ENCODE measurements around the gene CALN1. TPM values are rescaled to one million over a fixed set of nuclear protein-coding genes. Genes with fewer than 3 reads are reported as not detected.

The CALN1 gene
- total and polyA plus RNA-seq, 9 of the 15 experiments (the other 6 are each of a cell fraction or from before 2014, with no cell fraction given) = 1.4 to 7.5 (median 3.3) TPM

DNA sequence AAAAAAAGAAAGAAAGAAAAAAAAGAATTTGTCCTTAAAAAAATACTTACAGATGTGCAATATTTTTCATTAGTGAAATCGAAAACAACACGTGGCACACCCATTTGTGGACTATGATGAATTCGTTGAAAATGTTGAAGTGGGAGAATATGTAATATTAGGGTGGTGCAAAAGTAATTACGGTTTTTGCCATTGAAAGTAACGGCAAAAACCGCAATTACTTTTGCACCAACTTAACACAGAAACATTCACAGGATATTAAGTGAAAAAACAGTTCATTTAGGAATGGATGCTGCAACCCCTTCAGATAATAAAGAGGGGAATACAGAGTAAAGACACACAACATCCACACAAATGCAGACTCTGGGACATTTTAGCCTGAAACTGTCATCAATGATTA lies 96.0 kb downstream of the CALN1 start:
- no peak for DNase-seq (ENCODE audit: extremely low read depth in 1 of 4, low spot score in 3 of 4)
- CTCF ChIA-PET (ENCODE audit: low intra/inter-chr PET ratio) = interaction anchor here (0.7 kb wide), 1 partner anchor 71 kb away, joined by 3 read pairs; no protein-coding TSS in a partner anchor
- TF ChIP-seq, protein P1, sequence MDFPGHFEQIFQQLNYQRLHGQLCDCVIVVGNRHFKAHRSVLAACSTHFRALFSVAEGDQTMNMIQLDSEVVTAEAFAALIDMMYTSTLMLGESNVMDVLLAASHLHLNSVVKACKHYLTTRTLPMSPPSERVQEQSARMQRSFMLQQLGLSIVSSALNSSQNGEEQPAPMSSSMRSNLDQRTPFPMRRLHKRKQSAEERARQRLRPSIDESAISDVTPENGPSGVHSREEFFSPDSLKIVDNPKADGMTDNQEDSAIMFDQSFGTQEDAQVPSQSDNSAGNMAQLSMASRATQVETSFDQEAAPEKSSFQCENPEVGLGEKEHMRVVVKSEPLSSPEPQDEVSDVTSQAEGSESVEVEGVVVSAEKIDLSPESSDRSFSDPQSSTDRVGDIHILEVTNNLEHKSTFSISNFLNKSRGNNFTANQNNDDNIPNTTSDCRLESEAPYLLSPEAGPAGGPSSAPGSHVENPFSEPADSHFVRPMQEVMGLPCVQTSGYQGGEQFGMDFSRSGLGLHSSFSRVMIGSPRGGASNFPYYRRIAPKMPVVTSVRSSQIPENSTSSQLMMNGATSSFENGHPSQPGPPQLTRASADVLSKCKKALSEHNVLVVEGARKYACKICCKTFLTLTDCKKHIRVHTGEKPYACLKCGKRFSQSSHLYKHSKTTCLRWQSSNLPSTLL (IDR thresholded peaks at IDR 0.05) = peak; percentile 73; the same call in 1 of the 2 replicates
- TF ChIP-seq SRSF7 (optimal IDR thresholded peaks at IDR 0.05; ENCODE audit: low read depth, low read length) (no peak), SUPT5H (IDR thresholded peaks at IDR 0.05) (no peak), RBM14 (IDR thresholded peaks at IDR 0.05; ENCODE audit: borderline replicate concordance, insufficient read depth, low read depth, low read length) (no peak), RBM25 (IDR thresholded peaks at IDR 0.05; ENCODE audit: low read depth, low read length, severe bottlenecking) (no peak), DACH1 (IDR thresholded peaks at IDR 0.05; ENCODE audit: partially characterized antibody) (peak; percentile 30), SMARCB1 (IDR thresholded peaks at IDR 0.05; ENCODE audit: insufficient read length, low read depth) (no peak), ZNF830 (CRISPR knock-in tag; IDR thresholded peaks at IDR 0.05) (no peak), JUN (IDR thresholded peaks at IDR 0.05; ENCODE audit: borderline replicate concordance, low read depth, low read length) (no peak), JUN (CRISPR knock-in tag; IDR thresholded peaks at IDR 0.05; ENCODE audit: borderline replicate concordance) (no peak), THRAP3 (IDR thresholded peaks at IDR 0.05; ENCODE audit: borderline replicate concordance) (no peak)
- TF ChIP-seq, protein P2, sequence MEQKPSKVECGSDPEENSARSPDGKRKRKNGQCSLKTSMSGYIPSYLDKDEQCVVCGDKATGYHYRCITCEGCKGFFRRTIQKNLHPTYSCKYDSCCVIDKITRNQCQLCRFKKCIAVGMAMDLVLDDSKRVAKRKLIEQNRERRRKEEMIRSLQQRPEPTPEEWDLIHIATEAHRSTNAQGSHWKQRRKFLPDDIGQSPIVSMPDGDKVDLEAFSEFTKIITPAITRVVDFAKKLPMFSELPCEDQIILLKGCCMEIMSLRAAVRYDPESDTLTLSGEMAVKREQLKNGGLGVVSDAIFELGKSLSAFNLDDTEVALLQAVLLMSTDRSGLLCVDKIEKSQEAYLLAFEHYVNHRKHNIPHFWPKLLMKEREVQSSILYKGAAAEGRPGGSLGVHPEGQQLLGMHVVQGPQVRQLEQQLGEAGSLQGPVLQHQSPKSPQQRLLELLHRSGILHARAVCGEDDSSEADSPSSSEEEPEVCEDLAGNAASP (IDR thresholded peaks at IDR 0.05) = no peak
- TF ChIP-seq, protein P3, sequence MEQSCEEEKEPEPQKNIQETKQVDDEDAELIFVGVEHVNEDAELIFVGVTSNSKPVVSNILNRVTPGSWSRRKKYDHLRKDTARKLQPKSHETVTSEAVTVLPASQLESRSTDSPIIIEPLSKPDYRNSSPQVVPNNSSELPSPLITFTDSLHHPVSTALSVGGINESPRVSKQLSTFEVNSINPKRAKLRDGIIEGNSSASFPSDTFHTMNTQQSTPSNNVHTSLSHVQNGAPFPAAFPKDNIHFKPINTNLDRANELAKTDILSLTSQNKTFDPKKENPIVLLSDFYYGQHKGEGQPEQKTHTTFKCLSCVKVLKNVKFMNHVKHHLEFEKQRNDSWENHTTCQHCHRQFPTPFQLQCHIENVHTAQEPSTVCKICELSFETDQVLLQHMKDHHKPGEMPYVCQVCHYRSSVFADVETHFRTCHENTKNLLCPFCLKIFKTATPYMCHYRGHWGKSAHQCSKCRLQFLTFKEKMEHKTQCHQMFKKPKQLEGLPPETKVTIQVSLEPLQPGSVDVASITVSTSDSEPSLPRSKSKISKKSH (CRISPR knock-in tag; IDR thresholded peaks at IDR 0.05) = no peak

More for the DNA sequence above, 96.0 kb downstream of the CALN1 start:
- FAIRE-seq (peak; percentile 78), ATAC-seq (no peak)
- 3% methylated on average over 6 of the region's 6 CpGs for WGBS (ENCODE audit: insufficient coverage, low coverage, missing lambda C conversion rate)
- intact Hi-C loops (cut with micrococcal nuclease) (no loop called here), in situ Hi-C loops (cut with MboI) (no loop called here)
- POLR2A ChIA-PET = no interaction called here
- H3K4me2 ChIP-seq (ENCODE audit: insufficient read depth, low read length) = no peak overlapping the region
- no peak overlapping the region for H3K27ac ChIP-seq (ENCODE audit: extremely low read depth, low read depth, low read length)
- no peaks in the 10 kb centered on the region for H3K9me3 ChIP-seq (replicated peaks; ENCODE audit: control insufficient read depth, insufficient read depth, low read depth, low read length)
- H3K4me1 ChIP-seq (replicated peaks in 1 of 2; ENCODE audit: control insufficient read depth in 2 of 2, insufficient read depth in 2 of 2, low read length in 2 of 2) = no peaks in the 10 kb centered on the region
- H3K27me3 ChIP-seq (ENCODE audit: control insufficient read depth in 2 of 2, insufficient read depth in 2 of 2, low read length in 2 of 2) = no peaks in the 10 kb centered on the region; a peak in 1 of 5 replicates
- H2AFZ ChIP-seq (ENCODE audit: low read depth, low read length) = no peak overlapping the region
- H3K36me3 ChIP-seq (ENCODE audit: control insufficient read depth, insufficient read depth, low read length) = no peaks in the 10 kb centered on the region
- H3K9me1 ChIP-seq (ENCODE audit: control insufficient read depth, insufficient read depth, low read length) = no peaks in the 10 kb centered on the region
- no TSS peak for BruUV-seq (replicated peaks)
- no peak overlapping the region for H3K9ac ChIP-seq (ENCODE audit: insufficient read depth in 1 of 2, low read depth in 2 of 2, low read length in 2 of 2)
- no peak overlapping the region for H3K4me3 ChIP-seq
- no peaks in the 10 kb centered on the region for H3K79me2 ChIP-seq (ENCODE audit: control insufficient read depth, insufficient read depth, low read length)
- no peaks in the 10 kb centered on the region; the same call in 1 of the 2 replicates for H4K20me1 ChIP-seq (replicated peaks; ENCODE audit: control insufficient read depth, insufficient read depth, low read length)
